NCI-H345 treated with DMSO at 0.1 percent for 48 hours (cell line): ENCODE measurements around the gene PASD1.

Experiments
- DNase-seq: peaks from one replicate; lab custom pipeline; 2025; ENCODE audit not compliant: unreplicated experiment; lab: John Stamatoyannopoulos, UW

Gene PASD1

DNA sequence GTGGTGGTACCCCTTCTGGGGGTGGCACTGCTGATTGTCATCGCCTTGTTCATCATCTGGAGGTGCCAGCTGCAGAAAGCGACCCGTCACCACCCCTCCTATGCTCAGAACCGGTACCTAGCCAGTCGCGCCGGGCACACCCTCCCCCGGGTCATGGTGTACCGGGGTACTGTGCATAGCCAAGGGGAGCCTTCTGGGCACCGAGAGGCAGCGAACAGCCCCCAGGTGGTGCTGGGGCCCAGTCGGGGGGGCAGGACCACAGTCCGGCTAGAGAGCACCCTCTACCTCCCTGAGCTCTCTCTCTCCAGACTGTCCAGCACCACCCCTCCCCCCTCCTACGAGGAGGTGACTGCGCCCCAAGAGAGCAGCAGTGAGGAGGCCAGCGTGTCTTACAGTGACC, 137.1 kb downstream of the PASD1 start:
- DNase-seq = no peak

DNA sequence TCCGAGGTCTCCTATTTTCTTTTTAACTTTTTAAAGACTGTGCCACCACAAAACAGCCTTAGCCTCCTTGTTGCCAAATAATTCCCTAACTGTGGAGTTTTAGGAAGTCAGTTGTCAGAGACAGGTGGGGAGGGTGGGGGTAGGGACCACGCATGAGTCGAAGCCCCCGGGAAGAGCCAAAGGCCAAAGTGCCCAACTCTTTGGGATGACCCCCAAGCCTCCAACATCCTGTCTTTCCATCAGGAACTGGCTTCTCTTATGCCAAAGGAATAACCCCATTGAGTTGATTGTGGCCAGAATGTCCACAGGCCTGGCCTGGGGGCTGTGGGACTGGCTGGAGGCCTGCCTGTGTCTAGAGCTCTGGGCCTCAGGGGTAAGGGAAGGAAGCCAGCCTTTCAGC, 137.6 kb downstream of the PASD1 start:
- no peak for DNase-seq

DNA sequence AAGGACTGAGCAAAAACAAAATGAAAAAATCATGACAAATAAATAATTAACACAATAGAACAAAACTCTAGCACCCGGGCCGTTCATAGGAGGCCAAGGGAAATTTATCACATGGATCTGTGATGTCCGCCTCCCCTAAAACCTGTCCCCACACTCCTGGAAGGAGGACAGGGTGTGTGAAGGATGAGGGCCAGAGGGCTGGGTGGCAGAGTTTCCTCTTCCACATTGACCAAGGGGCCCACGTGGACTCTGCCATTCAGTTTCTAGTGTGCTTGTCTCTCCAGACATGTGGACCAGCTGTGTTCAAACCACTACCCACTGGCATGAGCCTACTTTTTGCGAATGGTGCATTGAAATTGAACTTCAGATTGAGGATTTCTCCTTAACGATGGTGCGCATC, 138.1 kb downstream of the PASD1 start:
- DNase-seq = no peak

DNA sequence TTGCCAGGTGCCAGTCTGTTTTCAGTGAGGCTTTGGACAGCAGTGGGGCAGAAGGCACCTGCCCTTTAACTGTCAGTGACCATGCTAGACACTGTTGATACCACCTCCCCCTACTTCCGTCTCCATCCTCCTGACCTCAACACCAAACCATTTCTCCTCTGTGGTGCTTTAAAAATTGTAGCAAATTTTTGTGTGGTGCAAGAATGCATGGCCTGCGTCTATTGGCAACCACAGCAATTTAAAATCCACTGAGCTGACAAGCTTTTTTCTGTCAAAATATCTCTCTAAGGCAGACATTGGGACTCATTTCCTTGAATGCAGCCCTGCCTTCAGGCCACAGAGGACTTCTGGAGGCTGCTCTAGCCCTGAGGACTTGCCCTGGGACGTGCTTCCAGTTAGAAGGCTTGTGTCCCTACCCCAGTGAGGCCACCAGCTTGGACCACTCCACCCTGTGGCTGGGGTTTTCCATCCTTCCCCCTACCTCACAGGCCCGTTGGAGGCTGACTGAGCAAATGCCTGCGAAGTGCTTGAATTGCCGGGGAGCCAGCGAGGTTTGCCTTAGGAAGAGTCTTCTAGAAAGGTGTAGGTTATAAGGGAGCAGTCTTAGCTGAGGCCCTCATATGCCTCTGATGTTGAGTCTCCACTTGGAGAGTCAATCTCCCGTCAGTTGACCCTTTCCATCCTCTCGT, 138.7 kb downstream of the PASD1 start:
- DNase-seq = no peak

DNA sequence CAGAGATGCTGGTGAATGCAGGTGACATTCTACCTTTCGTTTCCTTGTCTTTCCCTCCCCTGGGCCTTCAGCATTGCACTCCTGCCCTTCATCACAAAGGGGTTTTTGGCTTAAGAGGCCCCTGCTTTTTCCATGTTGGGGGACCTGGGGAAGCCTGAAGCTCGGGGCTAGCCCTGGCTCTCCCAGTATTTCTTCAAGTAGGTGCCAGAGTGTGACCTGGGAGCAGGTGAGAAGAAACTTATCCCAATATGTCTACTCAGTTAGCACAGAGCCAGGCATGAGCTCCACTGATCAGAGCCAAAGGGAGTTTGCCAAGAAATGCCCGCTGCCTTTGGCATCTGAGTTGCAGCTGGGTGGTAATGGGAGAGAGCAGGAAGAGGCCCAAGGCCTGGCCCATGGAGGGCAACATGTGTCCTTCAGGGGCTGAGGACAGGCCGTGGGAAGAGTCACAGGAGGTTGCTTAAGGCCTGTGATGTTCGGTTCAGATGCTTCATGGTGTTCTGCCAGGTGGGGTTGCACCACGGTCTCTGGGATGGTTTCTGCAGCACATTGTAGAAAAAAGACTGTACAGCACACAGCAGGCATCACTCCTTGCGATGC, 139.4 kb downstream of the PASD1 start:
- no peak for DNase-seq

DNA sequence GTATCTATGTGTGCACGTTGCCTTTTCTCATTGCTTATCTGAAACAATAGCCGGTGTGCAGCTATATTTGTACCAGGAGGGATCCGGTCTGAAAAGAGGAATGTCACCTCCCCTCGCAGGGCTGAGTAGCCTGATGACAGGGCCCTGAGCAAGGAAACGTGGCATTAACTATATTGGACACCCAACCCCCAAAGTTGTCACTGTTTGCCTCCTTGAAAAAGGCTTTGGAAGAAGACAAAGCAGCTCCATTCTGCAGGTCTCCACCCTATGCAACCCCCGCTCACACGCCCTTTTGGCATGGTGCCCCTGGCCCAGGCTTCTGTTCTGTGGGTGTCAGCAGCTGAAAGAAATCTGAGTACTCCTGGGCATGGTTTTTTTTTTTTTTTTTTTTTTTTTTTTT, 140.0 kb downstream of the PASD1 start:
- no peak for DNase-seq

DNA sequence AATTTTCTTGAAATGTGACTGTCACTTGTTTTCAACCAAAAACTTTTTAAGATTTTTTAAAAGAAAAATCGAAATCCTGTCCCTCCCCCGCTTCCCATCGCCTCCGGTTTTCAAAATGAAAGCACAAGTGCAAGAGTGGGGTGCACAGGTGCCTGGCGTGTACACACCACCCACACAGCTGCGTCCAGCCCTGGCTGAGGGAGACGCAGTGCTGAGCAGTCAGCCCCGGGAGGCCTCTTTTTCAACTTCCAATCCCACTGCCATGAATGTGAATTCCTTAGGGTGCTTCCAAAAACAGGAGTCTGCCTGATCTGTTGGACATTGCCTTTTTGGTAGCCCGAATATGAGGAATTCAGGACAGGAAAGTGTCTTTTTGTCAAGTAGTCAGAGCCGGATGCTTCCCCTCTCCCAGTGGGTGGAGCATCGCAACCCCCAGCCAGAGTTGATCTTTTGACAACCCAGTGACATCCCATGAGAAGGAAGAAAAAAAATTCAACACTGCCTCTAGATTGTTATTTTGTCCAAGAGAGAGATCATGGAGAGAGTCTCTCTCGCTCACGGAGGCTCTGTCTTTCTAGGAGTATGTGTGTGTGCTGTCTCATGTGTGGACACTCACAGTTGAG, 140.7 kb downstream of the PASD1 start:
- no peak for DNase-seq

DNA sequence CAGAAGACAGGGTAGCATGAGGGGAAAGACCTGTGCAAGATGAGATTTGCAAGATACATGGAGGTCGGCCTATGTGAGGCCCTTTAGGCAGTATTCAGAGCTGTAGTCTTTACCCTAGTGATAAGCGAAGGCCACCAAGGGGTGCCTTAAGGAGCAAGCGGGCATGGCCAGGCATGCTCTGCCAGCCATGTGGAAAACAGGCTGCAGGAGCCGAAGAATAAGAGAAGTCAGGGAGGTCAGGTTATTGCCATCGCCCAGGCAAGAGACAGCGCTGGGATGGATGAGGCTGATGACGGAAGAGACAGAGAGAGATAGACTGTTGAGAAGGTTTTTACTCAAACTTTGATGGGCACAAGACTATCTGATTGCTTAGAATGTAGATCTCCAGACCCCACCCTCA, 145.3 kb downstream of the PASD1 start:
- no peak for DNase-seq

DNA sequence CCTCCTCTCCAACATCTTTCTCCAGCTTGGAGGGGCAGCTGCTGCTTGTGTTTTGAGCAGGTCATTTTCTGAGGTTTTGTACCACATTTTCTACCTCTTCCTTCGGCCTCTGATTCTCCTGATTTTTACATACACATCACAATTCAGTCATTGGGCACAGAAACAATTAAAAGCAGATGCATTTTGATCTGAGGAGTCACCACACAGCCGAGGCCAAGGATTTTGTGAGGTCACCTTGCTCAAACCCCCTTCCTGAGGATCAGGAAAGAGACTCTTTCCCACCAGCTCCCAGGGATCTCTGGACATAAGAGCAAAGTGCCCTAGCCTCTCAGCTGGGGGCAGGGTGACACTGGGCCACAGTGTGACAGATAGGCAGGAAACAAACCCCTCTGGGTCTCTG, 147.0 kb downstream of the PASD1 start:
- no peak for DNase-seq

DNA sequence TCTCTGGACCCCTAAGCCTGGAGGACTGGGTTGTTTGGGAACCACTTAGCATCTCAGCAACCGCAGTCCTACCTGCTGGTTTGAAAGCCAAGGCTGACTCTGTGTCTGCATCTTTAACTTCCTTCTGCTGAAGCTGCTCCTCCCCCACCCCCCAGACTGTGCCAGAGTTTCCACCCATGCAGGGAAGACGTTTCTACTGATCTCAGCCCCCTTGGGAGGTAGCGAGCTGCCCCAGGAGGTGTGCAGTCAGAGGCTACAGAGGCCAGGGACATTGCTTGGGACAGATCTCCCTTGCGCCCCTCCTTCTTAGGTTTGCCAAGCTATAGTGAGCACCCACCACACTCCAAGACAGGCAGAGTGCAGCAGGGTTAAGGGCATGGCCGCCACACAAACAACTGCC, 147.7 kb downstream of the PASD1 start:
- DNase-seq = no peak

DNA sequence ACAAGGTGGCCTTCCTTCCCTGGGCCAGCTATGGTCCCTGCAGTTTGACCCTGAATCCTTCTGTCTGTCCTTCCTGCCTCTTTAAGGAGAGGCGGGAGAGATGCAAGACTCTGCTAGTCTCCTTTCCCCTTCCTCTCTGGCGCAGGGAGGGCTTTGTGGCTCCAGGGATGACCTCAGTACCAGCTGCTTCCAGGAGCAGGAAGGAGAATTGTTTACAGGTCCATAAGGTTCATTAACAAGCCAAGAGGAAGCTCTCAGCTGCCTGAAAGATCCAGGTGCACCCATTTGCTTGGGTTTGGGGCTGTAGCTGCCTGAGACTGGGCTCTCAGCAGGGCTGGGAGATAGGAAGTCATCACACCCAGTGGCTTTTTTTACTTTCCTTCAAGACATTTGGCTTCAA, 148.3 kb downstream of the PASD1 start:
- DNase-seq = no peak

DNA sequence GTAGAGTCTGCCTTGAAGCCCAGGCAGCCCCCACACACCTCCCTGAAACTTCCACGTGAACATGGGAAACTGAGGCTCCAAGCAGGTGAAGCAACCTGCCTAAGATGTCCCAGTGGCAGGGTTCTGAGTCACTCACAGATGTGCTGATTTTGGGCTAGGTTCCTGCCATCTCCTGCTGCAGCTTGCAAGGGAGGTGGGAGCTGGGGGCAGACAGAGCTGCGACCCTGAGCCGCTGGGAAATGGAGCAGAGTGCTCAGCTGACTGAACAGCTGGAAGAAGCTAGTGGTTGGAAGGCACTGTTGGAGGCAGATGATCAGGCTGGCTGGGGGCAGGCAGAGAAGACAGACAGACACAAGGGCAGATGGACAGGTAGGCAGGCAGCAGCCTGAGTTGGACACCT, 148.8 kb downstream of the PASD1 start:
- no peak for DNase-seq

DNA sequence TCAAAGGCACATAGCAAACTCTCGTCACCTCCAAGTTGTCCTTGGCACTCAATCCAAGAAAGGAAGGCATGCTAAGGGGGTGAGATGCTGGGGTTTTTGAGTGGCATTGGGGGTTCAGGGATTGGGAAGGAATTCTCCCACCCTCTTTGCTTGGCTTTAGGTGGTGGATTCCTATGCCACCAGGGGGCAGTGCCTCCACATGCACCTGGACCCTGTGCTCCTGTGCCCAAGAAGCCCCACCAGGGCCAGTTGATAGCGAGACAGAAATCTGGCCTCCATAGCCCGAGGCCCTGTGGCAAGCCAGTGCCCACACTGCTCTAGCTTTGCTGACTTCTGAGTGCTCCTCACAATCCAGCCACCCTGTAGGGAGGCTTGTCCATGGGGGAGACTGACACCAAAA, 150.4 kb downstream of the PASD1 start:
- no peak for DNase-seq

DNA sequence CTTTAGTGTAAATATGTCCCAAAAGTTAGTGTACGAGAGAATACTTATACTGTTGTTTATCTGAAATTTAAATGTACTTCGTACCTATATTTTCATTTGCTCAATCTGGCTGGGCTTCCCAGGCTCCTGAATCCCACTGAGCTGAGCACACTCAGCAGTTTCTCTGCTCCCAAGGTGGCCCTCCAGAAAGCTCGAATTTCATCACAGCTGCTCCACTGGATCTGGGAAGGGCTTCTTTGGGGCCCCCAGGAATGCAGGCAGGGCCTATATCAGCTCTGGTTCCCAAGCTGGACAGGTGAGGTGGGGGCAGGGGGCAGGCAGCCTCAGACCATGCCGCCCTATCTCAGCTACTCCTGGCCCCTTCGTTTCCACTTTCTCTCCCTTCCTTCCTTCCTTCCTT, 150.9 kb downstream of the PASD1 start:
- no peak for DNase-seq

DNA sequence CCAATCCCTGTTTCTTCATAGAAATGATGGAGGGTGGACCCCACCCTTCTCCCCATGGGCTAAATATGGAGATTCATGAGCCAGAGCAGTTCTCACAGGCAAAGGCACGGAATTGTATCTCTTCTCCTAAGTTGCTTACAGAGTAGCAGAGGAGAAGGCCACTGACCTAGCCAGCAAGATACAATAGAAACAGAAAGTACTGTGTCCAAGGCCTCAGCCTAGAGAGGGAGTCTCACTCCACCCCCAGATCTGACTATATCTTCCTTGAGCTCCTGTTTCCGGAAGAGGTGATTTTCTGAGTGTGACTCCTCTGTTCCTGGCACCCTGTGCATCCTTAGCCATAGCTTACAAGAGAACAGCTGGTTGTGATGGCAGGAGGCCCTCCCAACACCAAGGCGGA, 152.3 kb downstream of the PASD1 start, which contains the start of gene FATE1:
Gene FATE1 (plus strand): TSS at position 284 of the 400 bp plus-strand sequence. CDS start 85 bp downstream, at position 369.
- DNase-seq = no peak

DNA sequence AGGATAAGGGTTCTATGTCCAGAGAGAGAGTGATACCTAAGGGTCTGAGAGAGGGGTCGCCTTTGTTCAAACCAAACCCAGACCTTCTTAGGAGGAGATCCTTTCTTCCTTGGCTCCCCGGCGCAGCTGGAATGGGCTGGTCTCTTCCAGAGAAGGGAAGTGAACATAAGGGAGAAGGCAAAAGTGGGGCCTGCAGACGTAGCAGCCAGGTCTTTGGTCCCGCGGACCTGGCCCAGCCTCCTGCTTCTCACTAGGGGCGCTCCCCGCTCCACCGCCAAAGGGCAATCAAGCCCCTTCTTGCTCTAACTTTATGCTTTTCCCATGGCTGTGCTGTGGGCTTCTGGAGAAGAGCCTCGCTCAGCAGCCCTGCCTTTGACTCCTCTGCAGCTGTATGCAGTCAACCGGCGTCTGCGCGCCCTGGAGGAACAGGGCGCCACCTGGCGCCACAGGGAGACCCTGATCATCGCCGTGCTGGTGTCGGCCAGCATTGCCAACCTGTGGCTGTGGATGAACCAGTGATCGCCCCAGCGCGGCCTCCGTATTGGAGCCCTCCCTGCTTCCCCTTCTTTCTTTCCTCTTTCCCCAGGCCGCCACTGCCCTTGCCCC, 158.9 kb downstream of the PASD1 start:
- no peak for DNase-seq

DNA sequence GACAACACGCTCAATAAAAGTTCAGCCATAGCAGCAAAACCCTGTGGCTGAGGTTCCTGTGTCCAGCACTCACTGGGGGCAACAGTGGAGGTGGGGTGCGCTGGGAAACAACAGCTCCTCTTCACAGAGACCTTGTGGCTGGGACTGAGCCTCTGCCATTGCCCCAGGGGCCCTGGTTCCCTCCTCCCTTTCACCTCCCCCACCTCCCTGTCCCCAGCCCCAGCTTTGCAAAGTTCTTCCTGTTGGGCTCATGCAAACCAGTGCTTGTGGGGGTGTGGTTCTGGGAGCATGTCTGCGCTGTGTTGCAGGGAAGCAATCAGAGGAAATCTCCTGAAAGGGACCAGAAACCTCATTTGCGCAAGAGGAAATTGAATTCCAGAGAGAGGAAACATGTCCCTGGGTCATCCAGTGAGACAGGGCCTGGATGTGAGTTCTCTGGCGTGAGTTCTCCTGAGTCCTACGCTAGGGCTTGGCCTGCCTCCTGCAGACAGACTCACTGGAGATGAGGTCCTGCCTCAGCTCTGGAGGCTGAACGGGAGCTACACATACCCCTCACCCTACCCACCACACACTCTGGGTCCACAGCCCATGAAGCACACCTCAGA, 159.8 kb downstream of the PASD1 start:
- DNase-seq = no peak

DNA sequence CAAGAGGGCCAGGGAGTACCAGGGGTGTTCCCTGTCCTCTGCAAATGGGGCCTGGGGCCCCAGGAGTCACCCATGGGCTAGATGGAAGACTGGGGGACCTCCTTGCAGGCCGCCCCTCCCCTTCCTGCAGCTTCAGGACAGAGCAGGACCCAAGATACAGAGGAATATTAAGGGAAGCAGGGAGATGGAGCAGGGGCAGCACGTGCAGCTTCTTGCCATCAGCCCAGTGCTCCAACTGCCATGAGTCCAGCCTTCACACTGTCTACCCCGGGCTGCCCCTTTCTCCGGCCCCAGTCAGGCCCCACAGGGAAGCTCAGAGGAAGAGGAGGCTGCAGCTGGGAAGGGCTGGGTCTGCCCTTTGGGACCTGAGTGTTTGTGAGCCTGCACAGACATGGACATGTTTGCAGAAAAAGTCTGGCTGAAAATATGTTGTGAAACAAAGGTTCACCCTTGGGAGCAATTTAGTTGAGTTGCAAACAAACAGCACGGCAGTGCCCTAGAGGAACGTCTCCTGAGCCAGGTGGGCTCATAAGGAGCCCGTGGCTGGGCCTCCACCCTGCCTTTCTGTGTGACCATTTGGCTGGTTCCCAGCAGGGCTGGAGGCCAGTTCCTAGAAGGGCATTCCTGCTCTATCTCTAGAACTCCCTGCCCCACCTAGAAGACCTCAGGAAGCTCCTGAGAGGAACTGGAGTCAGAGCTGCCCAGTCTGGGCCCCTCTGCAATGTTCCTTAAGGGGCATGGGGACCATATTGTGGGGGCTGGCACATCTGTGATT, 161.3 kb downstream of the PASD1 start:
- no peak for DNase-seq

DNA sequence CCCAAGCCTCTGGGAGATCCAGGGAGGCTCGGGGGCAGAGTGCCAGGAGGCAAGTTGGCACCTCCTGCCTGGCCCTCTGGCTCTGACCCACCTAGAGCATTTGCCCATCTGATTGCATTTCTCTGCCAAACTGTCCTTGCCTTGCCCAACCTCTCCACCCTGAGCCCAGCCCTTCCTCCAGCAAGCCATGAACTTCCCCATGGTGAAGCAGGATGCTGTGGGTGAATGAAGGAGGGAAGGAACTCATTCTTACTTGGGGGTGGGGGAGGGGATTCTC, 161.8 kb downstream of the PASD1 start:
- DNase-seq = no peak
